Measurements from ENCODE around the gene SLC29A3. TPM values are rescaled to one million over a fixed set of nuclear protein-coding genes. Genes with fewer than 3 reads are reported as not detected.

Gene SLC29A3
- total RNA-seq, 4 donors from 2014 or later = 0.87 to 3.1 (median 2.3) TPM

DNA sequence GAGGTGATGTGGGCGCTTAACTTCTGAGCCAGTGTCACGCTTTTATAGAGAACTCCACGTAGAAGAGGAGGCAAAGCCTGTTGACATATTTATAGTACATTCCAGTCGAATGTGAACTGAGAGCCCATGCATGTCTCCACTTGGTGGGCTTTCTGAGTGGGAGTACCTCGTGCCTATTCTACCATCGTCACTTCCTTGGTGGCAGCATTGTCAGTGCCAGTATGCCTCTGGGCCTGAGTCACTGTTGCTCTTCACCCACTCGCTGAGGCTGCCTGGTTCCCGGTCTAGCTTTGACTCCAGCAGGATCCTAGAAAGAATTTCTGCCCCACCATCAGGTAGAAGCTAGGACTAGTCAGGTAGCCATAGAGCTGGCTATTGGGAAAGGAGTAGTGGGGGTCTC, 47.6 kb downstream of the SLC29A3 start:
- intact Hi-C loops (cut with DNase I) = no loop called here
- Histone ChIP-seq H3K27ac (no peak overlapping the region), H3K4me1 (no peaks in the 10 kb centered on the region), H3K9me3 (no peaks in the 10 kb centered on the region), H3K27me3 (no peaks in the 10 kb centered on the region), H3K36me3 (peaks cover 0 to 19% (median 0%) of the 10 kb centered on the region in 3 donors), H3K4me3 (no peak overlapping the region)
- 72 to 95% methylated on average over 6 to 8 of the region's 8 CpGs for WGBS, 2 donors
- DNase-seq = no peak
- TF ChIP-seq POLR2A (IDR thresholded peaks at IDR 0.05) = no peak
- TF ChIP-seq, protein P1, sequence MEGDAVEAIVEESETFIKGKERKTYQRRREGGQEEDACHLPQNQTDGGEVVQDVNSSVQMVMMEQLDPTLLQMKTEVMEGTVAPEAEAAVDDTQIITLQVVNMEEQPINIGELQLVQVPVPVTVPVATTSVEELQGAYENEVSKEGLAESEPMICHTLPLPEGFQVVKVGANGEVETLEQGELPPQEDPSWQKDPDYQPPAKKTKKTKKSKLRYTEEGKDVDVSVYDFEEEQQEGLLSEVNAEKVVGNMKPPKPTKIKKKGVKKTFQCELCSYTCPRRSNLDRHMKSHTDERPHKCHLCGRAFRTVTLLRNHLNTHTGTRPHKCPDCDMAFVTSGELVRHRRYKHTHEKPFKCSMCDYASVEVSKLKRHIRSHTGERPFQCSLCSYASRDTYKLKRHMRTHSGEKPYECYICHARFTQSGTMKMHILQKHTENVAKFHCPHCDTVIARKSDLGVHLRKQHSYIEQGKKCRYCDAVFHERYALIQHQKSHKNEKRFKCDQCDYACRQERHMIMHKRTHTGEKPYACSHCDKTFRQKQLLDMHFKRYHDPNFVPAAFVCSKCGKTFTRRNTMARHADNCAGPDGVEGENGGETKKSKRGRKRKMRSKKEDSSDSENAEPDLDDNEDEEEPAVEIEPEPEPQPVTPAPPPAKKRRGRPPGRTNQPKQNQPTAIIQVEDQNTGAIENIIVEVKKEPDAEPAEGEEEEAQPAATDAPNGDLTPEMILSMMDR (IDR thresholded peaks at IDR 0.05) = no peak

DNA sequence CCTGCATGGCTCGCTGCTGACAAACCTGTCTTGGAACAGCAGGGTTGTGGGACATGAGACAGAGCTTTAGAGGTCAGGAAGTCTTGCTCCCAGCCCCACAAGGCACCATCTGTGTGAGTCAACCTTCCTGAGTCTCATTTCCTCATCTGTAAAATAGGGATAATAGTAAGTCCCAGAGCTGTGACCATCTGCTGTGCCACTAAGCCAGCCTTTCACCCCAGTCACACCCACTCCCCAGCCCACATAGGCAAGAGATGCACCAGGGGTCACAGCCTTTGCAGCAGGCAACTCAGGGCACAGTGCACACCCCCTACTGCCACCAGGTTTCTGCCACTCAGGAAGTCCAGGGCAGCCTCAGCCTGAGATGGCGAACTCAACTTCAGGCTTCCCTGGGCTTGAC, 48.2 kb downstream of the SLC29A3 start:
- no peaks in the 10 kb centered on the region for H3K9me3 ChIP-seq
- WGBS, 2 donors = 88% methylated on average over 1 of the region's 2 CpGs; no CpG with 5 or more reads in 1 of the 2 donors
- H3K27me3 ChIP-seq = no peaks in the 10 kb centered on the region
- H3K4me1 ChIP-seq = no peaks in the 10 kb centered on the region
- H3K36me3 ChIP-seq = peaks cover 0 to 13% (median 0%) of the 10 kb centered on the region in 3 donors
- DNase-seq = no peak
- intact Hi-C loops (cut with DNase I) = no loop called here
- no peak for TF ChIP-seq POLR2A (IDR thresholded peaks at IDR 0.05)
- TF ChIP-seq, protein P1 (IDR thresholded peaks at IDR 0.05) = no peak
- no peak overlapping the region for H3K4me3 ChIP-seq
- no peak overlapping the region for H3K27ac ChIP-seq

DNA sequence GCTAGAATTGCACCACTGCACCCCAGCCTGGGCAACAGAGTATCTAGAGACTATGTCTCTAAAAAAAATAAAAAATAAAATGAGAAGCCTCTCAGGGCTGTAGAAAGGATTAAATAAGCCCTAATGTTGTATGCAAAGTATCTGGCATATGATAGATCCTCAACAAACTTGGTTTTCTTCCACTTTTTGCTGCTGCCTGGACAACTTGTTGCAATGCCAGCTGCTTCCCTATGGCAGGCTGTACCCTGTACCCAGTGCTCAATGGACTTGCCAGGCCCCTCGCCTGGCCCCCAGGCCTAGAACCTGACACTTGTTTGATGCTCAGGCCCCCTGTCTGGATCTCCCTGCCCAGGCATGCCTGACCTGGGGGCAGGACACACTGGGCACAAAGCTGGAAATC, 49.1 kb downstream of the SLC29A3 start:
- intact Hi-C loops (cut with DNase I) = no loop called here
- H3K9me3 ChIP-seq = no peaks in the 10 kb centered on the region
- WGBS, 2 donors = 83 to 89% methylated on average over 1 of the region's 1 CpG
- H3K4me1 ChIP-seq = no peaks in the 10 kb centered on the region
- no peak for DNase-seq
- no peak overlapping the region for H3K27ac ChIP-seq
- H3K4me3 ChIP-seq = no peak overlapping the region
- peaks cover 0 to 4% (median 0%) of the 10 kb centered on the region in 3 donors for H3K36me3 ChIP-seq
- no peak for TF ChIP-seq POLR2A (IDR thresholded peaks at IDR 0.05)
- TF ChIP-seq, protein P1 (IDR thresholded peaks at IDR 0.05) = no peak
- no peaks in the 10 kb centered on the region for H3K27me3 ChIP-seq

DNA sequence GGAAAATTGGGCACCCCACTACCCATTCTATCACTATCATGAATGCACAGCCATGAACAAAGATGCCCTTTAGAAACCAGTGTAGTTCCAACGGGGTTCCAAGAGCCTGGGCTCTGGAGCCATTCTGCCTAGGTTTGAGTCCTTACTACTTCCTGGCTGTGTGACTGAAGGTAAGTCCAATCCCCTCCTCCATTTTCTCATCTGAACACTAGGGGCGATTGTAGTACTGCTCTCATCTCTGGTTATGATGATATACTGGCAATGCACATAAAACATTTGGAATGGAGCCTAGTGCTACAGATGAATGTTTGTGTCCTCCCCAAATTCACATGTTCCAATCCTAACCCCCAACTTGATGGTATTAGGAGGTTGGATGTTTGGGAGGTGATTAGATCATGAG, 49.6 kb downstream of the SLC29A3 start:
- intact Hi-C loops (cut with DNase I) = no loop called here

DNA sequence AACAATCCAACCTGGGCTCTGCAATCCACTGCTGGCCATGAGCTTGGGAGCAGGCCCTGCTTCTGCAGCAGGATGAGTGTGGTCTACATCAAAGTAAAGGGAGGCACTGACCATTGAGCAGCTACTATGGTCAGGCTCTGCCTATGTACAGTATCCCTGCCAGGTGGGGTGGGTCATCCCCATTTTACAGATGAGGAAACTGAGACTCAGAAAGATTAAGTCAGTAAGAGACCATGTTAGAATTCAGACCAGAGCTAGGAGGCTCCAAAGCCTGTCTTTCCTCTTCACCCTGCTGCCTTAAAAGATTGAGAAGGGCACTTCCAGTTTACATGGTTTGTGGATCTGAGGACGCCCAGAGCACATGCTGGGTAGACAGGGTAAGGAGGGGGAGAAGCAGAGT, 50.5 kb downstream of the SLC29A3 start:
- intact Hi-C loops (cut with DNase I) = no loop called here
- no peak for TF ChIP-seq POLR2A (IDR thresholded peaks at IDR 0.05)
- TF ChIP-seq, protein P1 (IDR thresholded peaks at IDR 0.05) = no peak
- no peaks in the 10 kb centered on the region for H3K9me3 ChIP-seq
- no peak for DNase-seq
- H3K36me3 ChIP-seq = peaks cover 0 to under 1% (median 0%) of the 10 kb centered on the region in 3 donors
- no peak overlapping the region for H3K27ac ChIP-seq
- H3K4me3 ChIP-seq = no peak overlapping the region
- 57 to 83% methylated on average over 1 of the region's 1 CpG for WGBS, 2 donors
- no peaks in the 10 kb centered on the region for H3K27me3 ChIP-seq
- no peaks in the 10 kb centered on the region for H3K4me1 ChIP-seq

More for the DNA sequence above, 49.6 kb downstream of the SLC29A3 start:
- H3K27me3 ChIP-seq = no peaks in the 10 kb centered on the region
- H3K27ac ChIP-seq = no peak overlapping the region
- peaks cover 0 to 4% (median 0%) of the 10 kb centered on the region in 3 donors for H3K36me3 ChIP-seq
- no peaks in the 10 kb centered on the region for H3K4me1 ChIP-seq
- TF ChIP-seq, protein P1 (IDR thresholded peaks at IDR 0.05) = no peak
- no peak for TF ChIP-seq POLR2A (IDR thresholded peaks at IDR 0.05)
- 41 to 47% methylated on average over 1 to 2 of the region's 2 CpGs for WGBS, 2 donors
- no peak overlapping the region for H3K4me3 ChIP-seq
- H3K9me3 ChIP-seq = no peaks in the 10 kb centered on the region
- DNase-seq = no peak
